ENCODE data around the gene NCAM1. TPM values are rescaled to one million over a fixed set of nuclear protein-coding genes. Genes with fewer than 3 reads are reported as not detected.

The NCAM1 gene
- total RNA-seq, 6 donors from 2014 or later = 1.4 to 15.3 (median 2.5) TPM

DNA sequence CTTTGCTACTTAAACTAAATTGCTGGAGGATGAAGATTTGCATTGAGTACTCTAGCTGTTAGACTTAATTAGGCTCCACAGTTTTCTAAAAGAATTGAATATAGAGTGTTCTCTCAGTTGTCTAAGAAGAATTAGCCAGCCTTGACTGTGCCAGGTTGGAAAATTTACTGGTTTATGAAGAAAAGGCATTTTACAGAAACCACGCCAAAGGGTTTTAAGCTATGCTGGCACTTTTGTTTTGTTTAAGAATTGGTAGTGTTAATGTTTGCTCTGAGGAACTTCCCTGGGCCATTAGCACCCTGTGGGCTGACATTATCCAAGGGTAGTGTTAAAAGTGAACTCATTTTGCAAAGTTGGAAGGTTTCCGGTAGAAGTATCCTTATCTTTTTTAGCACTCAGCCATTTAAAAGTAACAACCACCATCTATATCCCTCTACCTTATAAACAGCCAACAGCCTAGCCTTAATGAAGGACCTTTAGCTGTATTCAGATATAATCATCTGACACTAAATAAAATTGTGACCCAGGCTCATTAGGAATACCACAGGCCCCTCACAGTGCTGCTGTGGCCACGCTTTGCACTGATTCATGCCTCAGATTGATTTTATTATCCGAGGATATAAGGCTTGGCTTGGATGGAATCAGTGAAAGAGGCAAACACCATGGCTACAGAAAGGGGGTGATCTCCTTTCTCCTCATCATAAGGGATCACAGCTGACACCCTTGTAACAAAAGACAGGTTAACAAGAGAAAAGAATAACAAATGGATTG, 158.9 kb downstream of the NCAM1 start:
- 82 to 90% methylated on average over 4 of the region's 4 CpGs for WGBS, 2 donors
- Histone ChIP-seq H3K36me3 (no peaks in the 10 kb centered on the region), H3K4me1 (no peaks in the 10 kb centered on the region), H3K27me3 (no peaks in the 10 kb centered on the region), H3K9me3 (no peaks in the 10 kb centered on the region), H3K27ac (no peak overlapping the region), H3K4me3 (no peak overlapping the region)
- DNase-seq (no peak), ATAC-seq (ENCODE audit: low FRiP score in 2 of 2) (no peak)
- TF ChIP-seq POLR2AphosphoS5 (IDR thresholded peaks at IDR 0.05) (no peak), EP300 (IDR thresholded peaks at IDR 0.05) (no peak), POLR2A (IDR thresholded peaks at IDR 0.05) (no peak)
- TF ChIP-seq, protein P1, sequence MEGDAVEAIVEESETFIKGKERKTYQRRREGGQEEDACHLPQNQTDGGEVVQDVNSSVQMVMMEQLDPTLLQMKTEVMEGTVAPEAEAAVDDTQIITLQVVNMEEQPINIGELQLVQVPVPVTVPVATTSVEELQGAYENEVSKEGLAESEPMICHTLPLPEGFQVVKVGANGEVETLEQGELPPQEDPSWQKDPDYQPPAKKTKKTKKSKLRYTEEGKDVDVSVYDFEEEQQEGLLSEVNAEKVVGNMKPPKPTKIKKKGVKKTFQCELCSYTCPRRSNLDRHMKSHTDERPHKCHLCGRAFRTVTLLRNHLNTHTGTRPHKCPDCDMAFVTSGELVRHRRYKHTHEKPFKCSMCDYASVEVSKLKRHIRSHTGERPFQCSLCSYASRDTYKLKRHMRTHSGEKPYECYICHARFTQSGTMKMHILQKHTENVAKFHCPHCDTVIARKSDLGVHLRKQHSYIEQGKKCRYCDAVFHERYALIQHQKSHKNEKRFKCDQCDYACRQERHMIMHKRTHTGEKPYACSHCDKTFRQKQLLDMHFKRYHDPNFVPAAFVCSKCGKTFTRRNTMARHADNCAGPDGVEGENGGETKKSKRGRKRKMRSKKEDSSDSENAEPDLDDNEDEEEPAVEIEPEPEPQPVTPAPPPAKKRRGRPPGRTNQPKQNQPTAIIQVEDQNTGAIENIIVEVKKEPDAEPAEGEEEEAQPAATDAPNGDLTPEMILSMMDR (IDR thresholded peaks at IDR 0.05) = no peak

DNA sequence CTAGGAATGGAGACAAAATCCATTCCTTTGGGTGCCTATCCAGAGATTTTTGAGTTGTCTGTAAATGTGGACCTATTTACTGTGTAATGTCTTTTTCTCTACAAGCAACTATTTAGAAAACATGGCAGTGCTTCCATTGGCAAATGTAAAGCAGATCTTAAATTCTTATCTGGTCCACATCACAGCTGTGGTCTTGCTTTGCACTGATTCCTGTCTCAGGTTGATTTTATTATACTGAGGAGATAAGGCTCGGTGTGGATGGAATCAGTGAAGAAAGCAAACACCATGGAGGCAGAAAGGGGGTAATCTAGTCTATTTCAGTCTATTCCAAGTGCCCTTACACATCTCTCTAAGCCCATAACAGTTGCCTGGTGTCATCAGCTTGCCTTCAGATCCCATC, 160.5 kb downstream of the NCAM1 start:
- no peak overlapping the region for H3K27ac ChIP-seq
- no peak overlapping the region for H3K4me3 ChIP-seq
- H3K27me3 ChIP-seq = no peaks in the 10 kb centered on the region
- ATAC-seq (ENCODE audit: low FRiP score in 2 of 2) = no peak
- no peaks in the 10 kb centered on the region for H3K36me3 ChIP-seq
- H3K4me1 ChIP-seq = no peaks in the 10 kb centered on the region
- H3K9me3 ChIP-seq = no peaks in the 10 kb centered on the region
- DNase-seq = no peak
- TF ChIP-seq EP300 (IDR thresholded peaks at IDR 0.05) (no peak), POLR2A (IDR thresholded peaks at IDR 0.05) (no peak), POLR2AphosphoS5 (IDR thresholded peaks at IDR 0.05) (no peak)
- TF ChIP-seq, protein P1 (IDR thresholded peaks at IDR 0.05) = no peak
- 30 to 47% methylated on average over 1 of the region's 1 CpG for WGBS, 2 donors

DNA sequence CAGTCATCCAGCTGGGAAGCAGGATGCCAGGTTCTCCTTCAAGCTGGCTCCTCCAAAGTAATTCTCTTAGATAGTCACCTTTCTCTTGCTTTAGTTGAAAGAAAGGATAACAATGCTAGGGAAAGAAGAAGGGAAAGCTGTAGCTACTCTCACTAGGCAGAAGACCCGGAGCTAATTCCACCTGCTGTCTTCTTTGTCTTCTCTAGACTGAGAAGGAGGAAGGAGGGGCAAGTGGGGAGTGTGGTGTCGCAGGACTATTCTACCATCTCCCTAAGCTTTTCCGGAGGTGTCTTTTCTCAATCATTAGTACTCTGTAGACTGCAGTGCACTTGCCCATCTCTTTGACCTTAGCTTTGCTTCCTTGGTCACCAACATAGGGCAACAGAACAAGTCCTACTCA, 162.8 kb downstream of the NCAM1 start:
- Histone ChIP-seq H3K27ac (no peak overlapping the region), H3K36me3 (no peaks in the 10 kb centered on the region), H3K9me3 (no peaks in the 10 kb centered on the region), H3K4me1 (no peaks in the 10 kb centered on the region), H3K4me3 (no peak overlapping the region), H3K27me3 (no peaks in the 10 kb centered on the region)
- TF ChIP-seq, protein P1 (IDR thresholded peaks at IDR 0.05) = no peak
- TF ChIP-seq EP300 (IDR thresholded peaks at IDR 0.05) = no peak
- no peak for TF ChIP-seq POLR2AphosphoS5 (IDR thresholded peaks at IDR 0.05)
- no peak for TF ChIP-seq POLR2A (IDR thresholded peaks at IDR 0.05)
- ATAC-seq (ENCODE audit: low FRiP score in 2 of 2) (no peak), DNase-seq (no peak)
- 69 to 91% methylated on average over 3 of the region's 3 CpGs for WGBS, 2 donors

DNA sequence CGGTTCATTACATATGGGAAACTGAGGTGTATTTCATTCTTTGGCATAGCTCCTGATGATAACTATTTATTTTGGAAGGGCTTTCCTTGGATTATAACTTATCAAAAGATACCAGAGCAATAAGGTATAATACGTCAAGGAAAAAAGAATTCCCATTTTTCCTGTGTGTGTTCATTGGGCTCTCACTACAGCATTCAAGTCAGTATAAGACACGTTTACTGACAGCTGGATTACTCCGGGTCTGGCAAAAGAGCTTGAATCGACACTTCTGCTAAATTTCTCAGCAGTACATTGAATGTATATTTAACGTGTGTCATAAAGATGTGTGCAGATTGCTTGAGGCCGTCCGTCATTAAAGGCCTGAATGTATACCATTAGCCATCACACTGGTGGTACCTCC, 163.4 kb downstream of the NCAM1 start:
- Histone ChIP-seq H3K27ac (no peak overlapping the region), H3K27me3 (no peaks in the 10 kb centered on the region), H3K36me3 (no peaks in the 10 kb centered on the region), H3K9me3 (no peaks in the 10 kb centered on the region), H3K4me1 (no peaks in the 10 kb centered on the region), H3K4me3 (no peak overlapping the region)
- 86 to 91% methylated on average over 8 of the region's 8 CpGs for WGBS, 2 donors
- no peak for DNase-seq
- no peak for ATAC-seq (ENCODE audit: low FRiP score in 2 of 2)
- TF ChIP-seq POLR2A (IDR thresholded peaks at IDR 0.05) (no peak), POLR2AphosphoS5 (IDR thresholded peaks at IDR 0.05) (no peak), EP300 (IDR thresholded peaks at IDR 0.05) (no peak)
- TF ChIP-seq, protein P1 (IDR thresholded peaks at IDR 0.05) = no peak

Measured in upper lobe of left lung (tissue), 6 donors.